HUES48 (cell line): ENCODE results near the gene SLC23A2.

Source experiments
- H3K27ac ChIP-seq: one replicate; pipeline ENCODE4 v1.7.0; 2013; ENCODE audit warnings: low read depth, low read length, inconsistent platforms
- H3K27me3 ChIP-seq: 2 replicates; pipeline ENCODE4 v1.6.1; 2013; ENCODE audit warnings: mild to moderate bottlenecking, low read length; ENCODE audit not compliant: control insufficient read depth, insufficient read depth
- H3K36me3 ChIP-seq: 2 replicates; pipeline ENCODE4 v1.6.1; 2013; ENCODE audit warnings: low read length; ENCODE audit not compliant: control insufficient read depth, insufficient read depth
- H3K4me1 ChIP-seq: 2 replicates; pipeline ENCODE4 v1.6.1; 2013; ENCODE audit warnings: mild to moderate bottlenecking, low read length; ENCODE audit not compliant: control insufficient read depth, insufficient read depth
- H3K4me3 ChIP-seq: 2 replicates; pipeline ENCODE4 v1.5.1; 2013; ENCODE audit warnings: mild to moderate bottlenecking, low read depth, low read length
- H3K9ac ChIP-seq: 2 replicates; pipeline ENCODE4 v1.6.1; 2013; ENCODE audit warnings: mild to moderate bottlenecking, low read depth, low read length, moderate library complexity
- H3K9me3 ChIP-seq: 2 replicates; pipeline ENCODE4 v1.6.1; 2013; ENCODE audit warnings: low read length; ENCODE audit not compliant: control insufficient read depth, insufficient read depth

Gene SLC23A2

GRCh38 chr20:4840801-4841200 is 160.5 kb downstream of the SLC23A2 start:
- Histone ChIP-seq H3K9ac (no peak overlapping the region), H3K27ac (no peak overlapping the region), H3K9me3 (no peaks in the 10 kb centered on the region), H3K4me3 (no peak overlapping the region), H3K4me1 (no peaks in the 10 kb centered on the region), H3K27me3 (no peaks in the 10 kb centered on the region), H3K36me3 (no peaks in the 10 kb centered on the region)

- Histone ChIP-seq H3K4me3 (no peak overlapping the region), H3K4me1 (no peaks in the 10 kb centered on the region), H3K27ac (no peak overlapping the region), H3K9me3 (no peaks in the 10 kb centered on the region), H3K9ac (no peak overlapping the region), H3K27me3 (no peaks in the 10 kb centered on the region), H3K36me3 (no peaks in the 10 kb centered on the region)
These were observed 162.8 kb downstream of the SLC23A2 start for GRCh38 chr20:4838526-4838925.

- Histone ChIP-seq H3K9me3 (no peaks in the 10 kb centered on the region), H3K4me1 (no peaks in the 10 kb centered on the region), H3K36me3 (no peaks in the 10 kb centered on the region), H3K9ac (no peak overlapping the region), H3K27ac (no peak overlapping the region), H3K27me3 (no peaks in the 10 kb centered on the region), H3K4me3 (no peak overlapping the region)
These were observed 163.6 kb downstream of the SLC23A2 start for GRCh38 chr20:4837760-4838159.

GRCh38 chr20:4836935-4837334 is 164.4 kb downstream of the SLC23A2 start:
- Histone ChIP-seq H3K4me1 (no peaks in the 10 kb centered on the region), H3K27ac (no peak overlapping the region), H3K36me3 (no peaks in the 10 kb centered on the region), H3K9ac (no peak overlapping the region), H3K4me3 (no peak overlapping the region), H3K27me3 (no peaks in the 10 kb centered on the region), H3K9me3 (no peaks in the 10 kb centered on the region)

GRCh38 chr20:4836473-4836872 is 164.8 kb downstream of the SLC23A2 start:
- Histone ChIP-seq H3K9ac (no peak overlapping the region), H3K27ac (no peak overlapping the region), H3K4me1 (no peaks in the 10 kb centered on the region), H3K36me3 (no peaks in the 10 kb centered on the region), H3K4me3 (no peak overlapping the region), H3K9me3 (no peaks in the 10 kb centered on the region), H3K27me3 (no peaks in the 10 kb centered on the region)

- H3K4me1 ChIP-seq: no peaks in the 10 kb centered on the region
- no peak overlapping the region for H3K4me3 ChIP-seq
- H3K27me3 ChIP-seq: no peaks in the 10 kb centered on the region
- no peak overlapping the region for H3K9ac ChIP-seq
- H3K36me3 ChIP-seq: no peaks in the 10 kb centered on the region
- H3K9me3 ChIP-seq: no peaks in the 10 kb centered on the region
- no peak overlapping the region for H3K27ac ChIP-seq
These were observed 165.8 kb downstream of the SLC23A2 start for GRCh38 chr20:4835244-4836177.

GRCh38 chr20:4833074-4833728 is 168.1 kb downstream of the SLC23A2 start:
- Histone ChIP-seq H3K36me3 (no peaks in the 10 kb centered on the region), H3K27me3 (no peaks in the 10 kb centered on the region)

GRCh38 chr20:4832469-4832868 is 168.8 kb downstream of the SLC23A2 start:
- Histone ChIP-seq H3K27ac (no peak overlapping the region), H3K9ac (no peak overlapping the region), H3K9me3 (no peaks in the 10 kb centered on the region), H3K36me3 (no peaks in the 10 kb centered on the region), H3K4me1 (no peaks in the 10 kb centered on the region), H3K4me3 (no peak overlapping the region), H3K27me3 (no peaks in the 10 kb centered on the region)

More at GRCh38 chr20:4833074-4833728, 168.1 kb downstream of the SLC23A2 start:
- Histone ChIP-seq H3K4me1 (no peaks in the 10 kb centered on the region), H3K9me3 (no peaks in the 10 kb centered on the region), H3K4me3 (no peak overlapping the region), H3K9ac (no peak overlapping the region), H3K27ac (no peak overlapping the region)

GRCh38 chr20:4830696-4831095 is 170.6 kb downstream of the SLC23A2 start:
- H3K4me1 ChIP-seq: no peaks in the 10 kb centered on the region
- no peak overlapping the region for H3K4me3 ChIP-seq
- H3K36me3 ChIP-seq: no peaks in the 10 kb centered on the region
- no peak overlapping the region for H3K9ac ChIP-seq
- H3K27me3 ChIP-seq: no peaks in the 10 kb centered on the region
- H3K27ac ChIP-seq: no peak overlapping the region
- no peaks in the 10 kb centered on the region for H3K9me3 ChIP-seq

- Histone ChIP-seq H3K36me3 (no peaks in the 10 kb centered on the region), H3K27ac (no peak overlapping the region), H3K9ac (no peak overlapping the region), H3K27me3 (no peaks in the 10 kb centered on the region), H3K9me3 (no peaks in the 10 kb centered on the region), H3K4me3 (no peak overlapping the region), H3K4me1 (no peaks in the 10 kb centered on the region)
These were observed 171.1 kb downstream of the SLC23A2 start for GRCh38 chr20:4830259-4830658.

- Histone ChIP-seq H3K4me1 (no peaks in the 10 kb centered on the region), H3K36me3 (no peaks in the 10 kb centered on the region)
These were observed 171.6 kb downstream of the SLC23A2 start for GRCh38 chr20:4829514-4830215.

More at GRCh38 chr20:4829514-4830215, 171.6 kb downstream of the SLC23A2 start:
- H3K4me3 ChIP-seq: no peak overlapping the region
- H3K27me3 ChIP-seq: no peaks in the 10 kb centered on the region
- no peak overlapping the region for H3K9ac ChIP-seq
- no peaks in the 10 kb centered on the region for H3K9me3 ChIP-seq
- no peak overlapping the region for H3K27ac ChIP-seq
